GM21423 (cell line): ENCODE data around the gene EEA1.

Experiments used
- ATAC-seq: cut with Tn5 transposase; IDR thresholded peaks from one replicate; pipeline ENCODE4 v1.9.1; 2021; ENCODE audit warnings: mild to moderate bottlenecking, moderate library complexity; ENCODE audit not compliant: unreplicated experiment

The EEA1 gene

GRCh38 chr12:92897844-92898243 lies 31.3 kb downstream of the EEA1 start:
- ATAC-seq: no peak

GRCh38 chr12:92890601-92891106 lies 38.4 kb downstream of the EEA1 start:
- no peak for ATAC-seq

- no peak for ATAC-seq
These were observed 43.0 kb downstream of the EEA1 start for GRCh38 chr12:92886131-92886530.

- ATAC-seq: no peak
These were observed 49.3 kb downstream of the EEA1 start for GRCh38 chr12:92879698-92880322.

- no peak for ATAC-seq
These were observed 51.2 kb downstream of the EEA1 start for GRCh38 chr12:92877904-92878303.

GRCh38 chr12:92876496-92876895 lies 52.6 kb downstream of the EEA1 start:
- no peak for ATAC-seq

GRCh38 chr12:92871116-92871515 lies 58.0 kb downstream of the EEA1 start:
- ATAC-seq: no peak

- ATAC-seq: no peak
These were observed 62.7 kb downstream of the EEA1 start for GRCh38 chr12:92866418-92866817.

GRCh38 chr12:92863251-92863650 lies 65.8 kb downstream of the EEA1 start:
- no peak for ATAC-seq

- ATAC-seq: no peak
These were observed 67.7 kb downstream of the EEA1 start for GRCh38 chr12:92861381-92861780.

GRCh38 chr12:92860521-92860920 lies 68.6 kb downstream of the EEA1 start:
- no peak for ATAC-seq

- no peak for ATAC-seq
These were observed 69.3 kb downstream of the EEA1 start for GRCh38 chr12:92859650-92860386.

GRCh38 chr12:92857818-92858217 lies 71.3 kb downstream of the EEA1 start:
- no peak for ATAC-seq

GRCh38 chr12:92854344-92854743 lies 74.8 kb downstream of the EEA1 start:
- no peak for ATAC-seq

GRCh38 chr12:92848740-92849139 lies 80.4 kb downstream of the EEA1 start:
- no peak for ATAC-seq

- ATAC-seq: no peak
These were observed 81.7 kb downstream of the EEA1 start for GRCh38 chr12:92847368-92847767.

- ATAC-seq: no peak
These were observed 83.8 kb downstream of the EEA1 start for GRCh38 chr12:92845329-92845728.

- ATAC-seq: no peak
These were observed 84.8 kb downstream of the EEA1 start for GRCh38 chr12:92844151-92844763.

- no peak for ATAC-seq
These were observed 99.3 kb downstream of the EEA1 start for GRCh38 chr12:92829686-92830282.

- no peak for ATAC-seq
These were observed 100.5 kb downstream of the EEA1 start for GRCh38 chr12:92828565-92828964.

- no peak for ATAC-seq
These were observed 101.2 kb downstream of the EEA1 start for GRCh38 chr12:92827836-92828431.
